ENCODE data around the gene WWOX. TPM values are rescaled to one million over a fixed set of nuclear protein-coding genes. Genes with fewer than 3 reads are reported as not detected.

WWOX gene
- total RNA-seq, 4 donors from 2014 or later, result 76.8 to 102 (median 83.6) TPM

- H3K9me3 ChIP-seq, result no peaks in the 10 kb centered on the region
- no peaks in the 10 kb centered on the region for H3K27me3 ChIP-seq
- no peak overlapping the region for H3K27ac ChIP-seq
- WGBS, 2 donors, result 75 to 77% methylated on average over 6 of the region's 6 CpGs
- TF ChIP-seq POLR2A (IDR thresholded peaks at IDR 0.05), result no peak
- TF ChIP-seq EP300 (IDR thresholded peaks at IDR 0.05), result no peak
- TF ChIP-seq CTCF (IDR thresholded peaks at IDR 0.05), result no peak
- no peaks in the 10 kb centered on the region for H3K36me3 ChIP-seq
- peaks cover 0 to 20% (median 0%) of the 10 kb centered on the region in 4 donors for H3K4me1 ChIP-seq
- no peak for DNase-seq (ENCODE audit: low spot score in 2 of 2)
- H3K4me3 ChIP-seq, result no peak overlapping the region
These were observed 349.3 kb downstream of the WWOX start for GRCh38 chr16:78448658-78449271.

GRCh38 chr16:78450255-78450654, 350.8 kb downstream of the WWOX start:
- Histone ChIP-seq H3K4me3 (no peak overlapping the region), H3K4me1 (peaks cover 0 to 19% (median 0%) of the 10 kb centered on the region in 4 donors), H3K27me3 (no peaks in the 10 kb centered on the region), H3K36me3 (no peaks in the 10 kb centered on the region), H3K27ac (no peak overlapping the region), H3K9me3 (no peaks in the 10 kb centered on the region)
- no peak for DNase-seq (ENCODE audit: low spot score in 2 of 2)
- 50 to 54% methylated on average over 2 of the region's 2 CpGs for WGBS, 2 donors
- TF ChIP-seq EP300 (IDR thresholded peaks at IDR 0.05) (no peak), CTCF (IDR thresholded peaks at IDR 0.05) (no peak), POLR2A (IDR thresholded peaks at IDR 0.05) (no peak)

- H3K4me1 ChIP-seq, result peaks cover 0 to 19% (median 0%) of the 10 kb centered on the region in 4 donors
- H3K27ac ChIP-seq, result no peak overlapping the region
- no peak overlapping the region for H3K4me3 ChIP-seq
- no peak for DNase-seq (ENCODE audit: low spot score in 2 of 2)
- H3K9me3 ChIP-seq, result no peaks in the 10 kb centered on the region
- TF ChIP-seq EP300 (IDR thresholded peaks at IDR 0.05) (no peak), CTCF (IDR thresholded peaks at IDR 0.05) (no peak), POLR2A (IDR thresholded peaks at IDR 0.05) (no peak)
- no peaks in the 10 kb centered on the region for H3K27me3 ChIP-seq
- WGBS, 2 donors, result 86 to 90% methylated on average over 5 of the region's 5 CpGs
- no peaks in the 10 kb centered on the region for H3K36me3 ChIP-seq
These were observed 352.6 kb downstream of the WWOX start for GRCh38 chr16:78452025-78452555.

GRCh38 chr16:78455861-78456260, 356.4 kb downstream of the WWOX start:
- no peak for TF ChIP-seq EP300 (IDR thresholded peaks at IDR 0.05)
- TF ChIP-seq CTCF (IDR thresholded peaks at IDR 0.05), result no peak
- TF ChIP-seq POLR2A (IDR thresholded peaks at IDR 0.05), result no peak
- DNase-seq (ENCODE audit: low spot score in 2 of 2), result no peak
- H3K27ac ChIP-seq, result no peak overlapping the region
- H3K4me1 ChIP-seq, result peaks cover 0 to 11% (median 0%) of the 10 kb centered on the region in 4 donors
- no peaks in the 10 kb centered on the region for H3K36me3 ChIP-seq
- no peak overlapping the region for H3K4me3 ChIP-seq
- 76 to 82% methylated on average over 4 of the region's 4 CpGs for WGBS, 2 donors
- H3K27me3 ChIP-seq, result no peaks in the 10 kb centered on the region
- H3K9me3 ChIP-seq, result no peaks in the 10 kb centered on the region

GRCh38 chr16:78458588-78458987, 359.1 kb downstream of the WWOX start:
- Histone ChIP-seq H3K27me3 (no peaks in the 10 kb centered on the region), H3K9me3 (no peaks in the 10 kb centered on the region), H3K4me3 (no peak overlapping the region), H3K4me1 (peaks cover 0 to 17% (median 0%) of the 10 kb centered on the region in 4 donors), H3K27ac (no peak overlapping the region), H3K36me3 (no peaks in the 10 kb centered on the region)
- DNase-seq (ENCODE audit: low spot score in 2 of 2), result no peak
- WGBS, 2 donors, result 96 to 100% methylated on average over 2 of the region's 2 CpGs
- TF ChIP-seq EP300 (IDR thresholded peaks at IDR 0.05), result no peak
- no peak for TF ChIP-seq POLR2A (IDR thresholded peaks at IDR 0.05)
- TF ChIP-seq CTCF (IDR thresholded peaks at IDR 0.05), result no peak
